Left renal cortex interstitium (tissue), 4 donors: ENCODE measurements around the gene ASB11. TPM values are rescaled to one million over a fixed set of nuclear protein-coding genes. Genes with fewer than 3 reads are reported as not detected.

ENCODE experiments used
- DNase-seq, 4 donors: peaks; one replicate each; pipeline ENCODE4 v3.0.0-alpha.2; 2013; ENCODE audit warnings: low read depth in 4 of 4, low spot score in 2 of 4, missing footprints in 1 of 4
- polyA plus RNA-seq, 4 donors: library from polyadenylated mRNA; unstranded; fragments of 120-200 nt; gene quantifications; one replicate each; pipeline ENCODE4 v1.2.1, GENCODE V29; 2013; ENCODE audit not compliant: insufficient read length in 4 of 4

ASB11 gene, protein sequence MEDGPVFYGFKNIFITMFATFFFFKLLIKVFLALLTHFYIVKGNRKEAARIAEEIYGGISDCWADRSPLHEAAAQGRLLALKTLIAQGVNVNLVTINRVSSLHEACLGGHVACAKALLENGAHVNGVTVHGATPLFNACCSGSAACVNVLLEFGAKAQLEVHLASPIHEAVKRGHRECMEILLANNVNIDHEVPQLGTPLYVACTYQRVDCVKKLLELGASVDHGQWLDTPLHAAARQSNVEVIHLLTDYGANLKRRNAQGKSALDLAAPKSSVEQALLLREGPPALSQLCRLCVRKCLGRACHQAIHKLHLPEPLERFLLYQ
- polyA plus RNA-seq, result under 1 TPM in 1 of 4 donors, not detected in 3; 0.08 TPM

DNA sequence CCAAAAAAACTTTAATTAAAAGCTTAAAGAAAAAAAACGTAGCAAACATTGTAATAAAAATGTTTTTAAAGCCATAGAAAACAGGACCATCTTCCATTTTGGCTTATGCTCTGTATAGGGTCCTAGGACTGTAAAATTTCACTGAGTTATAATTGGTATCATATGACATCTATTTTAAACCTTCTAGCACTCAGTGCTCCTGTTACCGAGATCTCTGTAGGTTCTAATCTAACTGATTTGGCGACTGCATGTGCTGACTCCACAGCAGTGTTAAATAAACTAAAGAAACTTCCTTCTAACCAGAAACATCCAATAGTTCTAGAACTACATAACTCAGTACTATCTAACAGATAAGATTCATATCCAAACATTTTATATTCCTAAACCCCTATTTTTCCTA, at the start of gene ASB11:
Gene ASB11 (minus strand): TSS at position 132 of the 400 bp plus-strand sequence. CDS start 35 bp downstream, at position 97.
- no peak for DNase-seq

DNA sequence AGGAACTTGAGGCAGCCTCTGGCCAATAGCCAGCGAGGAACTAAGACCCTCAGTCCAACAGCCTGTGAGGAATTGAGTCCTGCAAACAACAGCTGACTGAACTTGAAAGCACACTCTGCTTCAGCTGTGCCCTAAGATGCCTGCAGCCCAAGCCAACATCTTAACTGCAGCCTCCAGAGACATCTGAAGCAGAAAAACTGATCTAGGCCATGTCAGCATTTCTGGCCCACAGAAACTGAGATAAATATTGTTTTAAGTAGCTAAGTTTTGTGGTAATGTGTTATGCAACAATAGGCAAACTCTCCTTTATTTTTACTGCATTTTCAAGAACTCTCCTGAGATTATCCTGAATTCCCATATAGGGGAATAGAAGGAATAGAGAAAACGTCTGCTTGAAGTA, 44.3 kb upstream of the ASB11 start:
- DNase-seq, result no peak

DNA sequence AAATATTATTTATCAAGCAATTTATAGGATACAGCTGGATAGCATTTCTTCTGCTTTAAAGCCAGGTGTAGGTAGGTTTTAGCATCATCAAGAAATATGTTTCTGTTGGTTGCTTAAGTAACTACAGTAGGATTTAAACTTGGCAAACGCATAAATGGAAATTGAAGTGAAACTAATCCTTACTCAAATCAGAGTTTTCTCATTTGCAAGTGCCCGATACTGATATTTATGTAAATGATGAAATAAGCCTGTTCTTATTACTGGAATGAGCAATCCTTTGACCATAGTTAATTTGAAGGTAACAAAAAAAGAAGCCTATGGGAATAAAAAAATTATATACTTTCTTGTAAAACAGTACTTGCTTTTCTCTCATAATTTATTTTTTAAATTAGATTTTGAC, 43.1 kb upstream of the ASB11 start:
- no peak for DNase-seq

DNA sequence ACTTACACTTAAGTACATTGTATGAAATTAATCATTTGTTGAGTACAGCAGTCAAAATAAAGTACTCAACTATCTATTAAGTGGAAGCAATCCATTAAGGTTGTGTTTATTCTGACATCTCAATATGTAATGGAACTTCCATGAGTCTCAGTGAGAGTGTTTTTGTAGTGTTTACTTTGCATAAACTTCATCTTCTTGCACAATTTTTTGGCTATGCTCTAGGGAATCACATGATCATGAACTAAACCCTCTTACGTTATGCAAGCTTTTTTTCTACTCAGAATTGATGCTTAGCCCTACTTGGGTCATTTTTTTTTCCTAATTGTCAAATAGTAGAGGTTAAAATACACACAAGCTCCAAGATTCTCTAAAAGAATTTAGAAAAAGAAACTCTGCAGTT, 41.0 kb upstream of the ASB11 start:
- DNase-seq, result no peak

DNA sequence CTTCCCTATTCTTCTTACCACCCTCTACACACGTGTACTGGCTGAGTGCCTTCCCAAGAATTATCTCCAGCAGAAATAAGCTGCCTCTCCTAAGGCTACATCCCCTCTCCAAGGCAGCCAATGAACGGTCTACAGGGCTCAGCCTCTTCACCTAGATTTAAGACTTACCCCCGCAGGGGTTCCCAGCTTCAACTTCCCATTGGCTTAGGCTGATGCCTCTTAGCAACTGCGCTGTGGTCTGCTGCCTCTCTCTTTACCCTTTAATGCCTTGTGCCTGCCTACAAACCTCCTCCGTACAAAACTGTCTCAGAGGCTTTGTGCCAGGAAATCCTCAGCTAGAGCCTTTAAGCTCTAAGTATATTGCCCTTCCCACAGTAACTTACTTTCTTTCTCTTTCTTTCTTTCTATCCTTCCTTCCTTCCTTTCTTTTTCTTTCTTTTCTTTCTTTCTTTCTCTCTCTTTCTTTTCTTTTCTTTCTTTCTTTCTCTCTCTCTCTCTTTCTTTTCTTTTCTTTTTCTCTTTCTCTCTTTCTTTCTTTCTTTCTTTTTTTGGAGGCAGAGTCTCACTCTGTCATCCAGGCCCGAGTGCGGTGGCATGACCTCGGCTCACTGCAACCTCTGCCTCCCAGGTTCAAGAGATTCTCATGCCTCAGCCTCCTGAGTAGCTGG, 35.0 kb upstream of the ASB11 start:
- no peak for DNase-seq

DNA sequence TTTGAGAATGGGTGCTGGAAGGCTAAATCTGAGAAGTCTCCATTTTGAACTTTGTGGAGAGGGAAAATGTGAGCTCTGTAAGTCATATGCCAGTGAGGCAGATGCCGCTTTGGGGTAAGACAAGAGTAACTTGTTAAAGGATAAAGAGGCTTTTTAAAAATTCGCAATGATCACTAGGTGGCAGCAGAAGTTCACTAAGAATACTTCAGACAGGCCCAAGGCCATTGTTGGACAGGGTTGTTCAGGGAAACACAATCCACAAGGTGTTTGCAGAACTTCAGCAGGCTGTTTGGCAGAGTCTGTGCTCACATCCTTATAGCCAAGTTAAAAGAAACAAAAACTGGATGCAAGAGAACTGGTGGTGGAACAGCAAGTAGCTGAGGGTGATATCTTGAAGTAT, 33.6 kb upstream of the ASB11 start:
- peak in 3 of 4 donors; percentile 13 to 45 (median 44) for DNase-seq

DNA sequence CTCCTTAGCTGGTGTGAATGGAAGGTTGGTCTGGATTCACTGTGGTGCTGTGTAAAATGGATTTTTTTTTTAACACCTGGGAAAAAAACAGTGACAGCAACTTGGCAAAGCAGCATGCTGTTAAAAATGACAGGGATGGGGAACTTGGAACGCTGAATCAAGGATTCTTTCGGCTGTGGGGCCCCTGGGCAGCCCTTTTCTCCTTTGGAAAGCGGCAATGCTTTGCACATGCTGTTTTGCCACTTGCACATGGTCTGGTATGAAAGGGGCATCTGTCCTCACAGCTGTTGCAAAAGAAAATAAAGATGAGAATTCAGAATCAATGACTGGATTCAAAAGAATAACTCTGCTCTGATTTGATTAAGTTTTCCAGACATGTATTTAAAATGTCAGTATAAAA, 30.5 kb upstream of the ASB11 start:
- no peak for DNase-seq

DNA sequence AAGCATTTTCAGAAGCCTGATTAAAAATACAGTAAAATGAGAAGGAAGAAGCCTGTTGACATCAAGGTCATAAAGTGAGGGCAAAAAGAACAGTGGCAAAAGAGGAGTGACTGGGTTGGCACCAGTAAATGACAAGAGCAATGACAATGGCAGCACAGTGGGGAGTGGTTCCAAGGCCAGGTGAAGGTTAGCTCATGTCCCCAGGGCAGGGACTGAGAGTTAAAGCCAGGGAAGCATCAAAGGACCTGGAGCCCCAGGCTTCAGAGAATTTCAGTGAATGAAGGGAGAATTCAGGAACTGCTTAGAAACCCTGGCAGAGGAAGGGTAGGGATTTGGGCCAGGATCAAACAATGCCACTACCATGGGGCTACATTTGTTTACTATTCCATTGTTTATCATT, 28.7 kb upstream of the ASB11 start:
- no peak for DNase-seq

DNA sequence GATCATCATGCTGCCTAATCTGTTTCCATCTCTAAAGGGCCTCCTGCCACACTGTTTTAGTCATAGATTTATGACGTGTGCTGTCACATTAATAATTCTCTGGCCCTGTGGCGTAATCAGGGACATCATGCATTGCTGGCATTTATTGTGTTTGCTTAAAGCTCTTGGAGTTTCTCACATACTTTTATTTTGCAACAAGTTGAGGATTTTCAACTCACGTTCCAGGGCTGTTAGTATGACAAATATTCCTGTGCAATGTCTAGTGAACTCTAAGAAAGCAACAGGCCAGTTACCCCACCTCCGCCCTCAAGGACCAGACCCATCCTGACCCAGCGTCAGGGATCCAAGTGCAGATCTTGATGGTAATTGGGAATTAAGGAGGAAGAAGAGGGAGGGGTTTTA, 27.6 kb upstream of the ASB11 start:
- DNase-seq, result no peak

DNA sequence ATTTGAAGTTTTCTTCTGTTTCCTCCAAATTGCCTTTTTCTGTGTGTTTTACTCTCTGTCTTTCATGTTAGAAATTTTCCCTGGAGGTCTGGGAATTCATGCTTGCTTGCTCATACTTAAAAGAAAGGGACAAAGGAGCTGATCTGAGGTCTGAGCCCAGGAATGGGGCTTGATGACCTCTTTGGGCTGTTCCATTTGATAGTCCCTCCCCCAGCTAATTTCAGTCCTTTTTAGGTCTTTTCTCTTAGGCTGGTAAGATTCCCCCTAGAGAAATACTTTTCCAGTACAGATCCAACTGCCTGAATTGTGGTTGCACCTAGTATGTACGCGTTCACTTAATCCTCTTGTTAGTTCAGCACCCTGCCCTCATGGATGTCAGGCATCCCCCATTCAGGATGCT, 25.4 kb upstream of the ASB11 start:
- DNase-seq, result no peak

DNA sequence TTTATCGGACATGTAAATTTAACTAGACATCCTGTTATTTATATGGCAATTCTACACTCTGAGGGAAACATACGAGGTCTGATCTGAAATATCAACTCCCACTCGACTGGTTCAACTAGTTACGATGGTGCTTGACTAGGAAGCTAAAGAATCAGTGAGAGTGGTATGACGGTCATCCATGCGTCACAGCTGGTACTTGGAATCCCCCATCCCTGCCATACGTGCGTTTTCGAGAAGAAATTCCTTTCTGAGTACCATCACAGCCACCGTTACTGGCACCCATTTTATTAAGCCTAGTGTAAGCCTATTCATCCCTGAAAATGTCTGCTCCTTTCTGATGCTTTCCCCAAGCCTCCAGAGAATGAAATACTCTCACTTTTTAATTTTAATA, 20.6 kb upstream of the ASB11 start:
- DNase-seq, result peak in 2 of 4 donors; percentile 21 to 28

DNA sequence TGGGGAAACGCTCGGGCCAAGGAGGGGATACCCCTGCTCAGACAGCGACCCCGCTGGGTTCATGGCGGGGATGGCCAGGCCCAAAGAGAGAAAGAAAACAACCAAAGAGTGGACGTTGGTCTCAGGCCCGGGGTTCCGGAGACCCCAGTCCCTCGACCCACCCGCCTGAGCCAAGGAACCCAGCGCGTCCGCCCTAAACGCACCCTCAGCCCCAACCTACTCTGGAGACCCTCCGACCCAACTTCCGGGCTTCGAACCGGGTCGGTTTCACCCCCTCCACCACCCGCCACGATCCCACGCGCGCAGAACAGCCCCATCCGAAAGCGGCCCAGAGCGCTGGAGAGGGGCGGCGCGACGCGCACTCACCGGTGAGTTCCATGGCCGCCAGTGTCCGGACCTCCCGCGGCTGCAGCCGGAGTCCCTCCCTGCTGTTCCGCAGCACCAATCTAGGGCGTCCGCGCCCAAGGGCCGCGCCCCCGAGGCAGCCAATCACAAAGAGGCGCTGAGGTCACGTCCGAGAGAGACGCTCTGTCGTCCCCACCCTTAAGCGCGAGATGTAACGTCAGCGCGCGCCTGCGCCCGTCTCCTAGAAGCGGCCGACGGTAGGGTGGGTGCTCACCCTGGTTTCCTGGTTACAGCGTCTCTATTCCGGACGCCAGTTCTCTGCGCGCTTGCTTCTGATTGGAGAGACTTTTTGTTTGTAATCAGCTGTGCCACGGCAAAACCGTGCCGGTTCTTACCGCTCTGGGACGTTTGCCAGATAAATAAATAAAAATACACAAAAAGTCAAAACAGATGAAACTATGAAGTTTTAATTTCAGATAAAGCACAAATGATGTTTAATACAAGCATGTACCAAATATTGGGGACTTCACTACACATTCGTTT, 19.9 kb upstream of the ASB11 start, which contains the start of gene PIGA:
Gene PIGA (minus strand): TSS at position 389 of the 888 bp plus-strand sequence. CDS start 3,593 bp downstream, outside the sequence.
- peak; percentile 71 to 91 (median 84) for DNase-seq

DNA sequence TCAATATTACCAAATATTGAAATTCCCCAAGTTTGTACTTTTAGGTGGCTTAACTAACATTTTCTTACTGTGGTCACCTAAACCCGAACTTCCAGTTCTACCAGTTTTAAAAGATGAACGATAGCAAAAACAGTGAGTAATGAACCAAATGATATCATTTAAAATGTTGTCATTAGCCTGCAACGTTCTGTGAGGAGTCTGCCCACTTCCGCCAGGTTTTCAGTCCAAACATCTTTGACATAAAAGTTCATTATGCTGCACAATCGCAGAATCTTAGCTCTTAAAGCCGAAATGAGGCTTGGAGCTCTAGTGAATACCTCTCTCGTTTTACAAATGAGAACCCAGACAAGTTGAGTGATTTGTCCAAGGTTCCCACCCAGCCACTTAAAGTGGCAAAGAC, 19.1 kb upstream of the ASB11 start:
- DNase-seq, result no peak

DNA sequence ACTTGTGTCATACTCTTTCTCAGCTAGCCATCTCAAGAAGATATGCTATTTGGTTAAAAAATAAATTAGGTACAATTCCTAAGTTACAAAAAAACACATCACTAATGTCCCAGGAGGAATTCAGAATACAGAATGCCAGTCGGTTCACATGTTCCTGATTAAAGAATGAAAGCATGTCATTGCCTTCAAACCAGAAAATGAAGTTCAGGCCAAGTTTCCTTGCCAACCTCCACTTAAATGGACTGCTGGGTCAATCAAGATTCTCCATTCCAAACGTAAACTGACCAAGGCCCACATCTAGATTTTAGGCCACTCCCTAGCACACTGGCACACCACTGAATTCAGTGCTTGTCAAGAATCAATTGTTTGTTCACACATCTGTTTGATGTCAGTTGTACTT, 13.4 kb upstream of the ASB11 start:
- DNase-seq, result no peak

DNA sequence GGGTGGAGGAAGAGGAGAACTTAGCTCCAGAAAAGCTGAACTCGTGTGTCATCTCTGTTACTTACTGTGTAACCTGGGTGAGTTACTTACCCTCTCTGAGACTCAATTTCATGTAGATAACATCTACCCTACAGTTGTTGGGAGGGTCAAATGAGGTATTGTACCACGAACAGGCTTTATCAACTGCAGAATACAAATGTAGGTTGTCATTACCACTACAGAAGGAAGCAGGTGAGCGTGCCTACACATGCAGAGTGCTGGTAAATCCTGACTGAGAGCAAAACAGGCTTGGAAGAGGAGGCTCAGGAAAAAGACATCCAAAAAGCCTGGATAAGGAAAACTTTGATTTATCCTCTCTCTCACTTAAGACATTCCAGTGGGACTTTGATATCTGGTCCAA, 12.7 kb upstream of the ASB11 start:
- no peak for DNase-seq

DNA sequence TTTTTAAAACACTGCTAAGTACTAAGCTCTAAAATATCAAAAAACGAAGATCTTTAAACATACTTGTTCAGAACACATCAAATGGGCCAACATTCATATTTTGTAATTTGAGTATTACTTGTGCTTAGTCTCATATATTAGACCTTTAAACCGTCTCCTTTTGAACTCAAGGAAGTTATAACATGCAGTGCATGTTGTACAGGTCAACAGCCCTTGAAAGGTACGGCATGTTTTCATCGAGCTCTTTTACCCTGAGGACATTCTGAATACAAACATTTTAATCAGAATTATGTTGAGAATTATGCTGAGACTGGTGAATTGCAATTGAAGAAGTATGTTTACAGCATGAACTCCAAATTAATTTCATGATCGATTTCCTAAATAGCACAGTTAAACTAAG, 7.0 kb upstream of the ASB11 start:
- DNase-seq, result no peak

DNA sequence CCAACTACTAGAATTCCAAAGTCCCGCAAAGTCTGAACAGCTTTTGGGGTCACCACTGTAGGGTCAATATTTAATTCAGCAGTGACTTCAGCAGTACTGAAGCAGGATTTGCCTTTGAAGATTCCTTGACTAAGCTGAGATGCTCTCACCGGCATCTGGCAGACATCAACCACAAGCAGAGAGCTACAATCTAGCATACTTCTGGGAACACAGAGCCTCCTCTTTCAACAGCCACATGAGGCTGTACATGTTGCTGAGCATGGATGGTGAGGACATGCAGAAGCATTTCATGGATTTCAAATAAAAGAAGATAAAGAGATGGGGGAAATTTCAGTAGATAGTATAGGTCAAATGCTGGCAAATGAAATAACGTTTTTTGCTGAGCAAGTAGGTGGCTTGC, 6.6 kb upstream of the ASB11 start:
- no peak for DNase-seq

DNA sequence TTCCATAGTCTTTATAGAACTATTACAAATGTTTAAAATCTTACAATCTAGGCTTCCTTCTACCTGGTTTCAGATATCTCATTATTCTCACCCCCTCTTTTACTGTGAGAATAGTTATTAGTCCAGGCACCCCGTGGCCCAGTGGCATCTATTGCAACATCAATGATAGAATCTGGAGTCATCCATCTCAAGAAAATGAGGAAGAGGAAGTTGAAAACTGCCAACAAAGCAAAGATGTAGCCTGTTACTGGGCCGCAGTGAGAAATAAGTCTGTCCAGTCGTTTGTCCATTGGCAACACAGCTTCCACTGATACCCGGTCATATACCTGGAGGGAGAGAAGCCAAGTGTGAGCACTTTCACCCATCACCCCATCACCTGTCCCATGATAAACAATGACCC, 6.0 kb upstream of the ASB11 start:
- no peak for DNase-seq

DNA sequence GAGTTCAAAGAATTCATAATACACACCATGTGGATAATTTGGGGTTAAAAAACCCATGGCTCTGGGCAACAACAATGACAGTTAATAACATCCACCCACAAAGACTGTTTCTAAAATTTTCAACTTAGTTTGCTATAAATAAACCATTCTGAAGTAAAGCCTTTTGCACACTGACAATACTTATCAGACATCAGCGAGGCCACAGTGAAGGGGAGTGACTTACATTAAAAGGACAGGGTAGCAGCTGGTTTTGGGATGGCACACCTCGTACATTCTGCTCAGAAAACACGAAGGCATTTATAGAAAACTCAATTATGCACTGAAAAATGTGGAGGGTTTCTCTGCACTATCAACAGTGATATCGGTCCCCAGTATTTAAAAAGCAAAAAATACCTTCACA, 4.9 kb upstream of the ASB11 start:
- no peak for DNase-seq

DNA sequence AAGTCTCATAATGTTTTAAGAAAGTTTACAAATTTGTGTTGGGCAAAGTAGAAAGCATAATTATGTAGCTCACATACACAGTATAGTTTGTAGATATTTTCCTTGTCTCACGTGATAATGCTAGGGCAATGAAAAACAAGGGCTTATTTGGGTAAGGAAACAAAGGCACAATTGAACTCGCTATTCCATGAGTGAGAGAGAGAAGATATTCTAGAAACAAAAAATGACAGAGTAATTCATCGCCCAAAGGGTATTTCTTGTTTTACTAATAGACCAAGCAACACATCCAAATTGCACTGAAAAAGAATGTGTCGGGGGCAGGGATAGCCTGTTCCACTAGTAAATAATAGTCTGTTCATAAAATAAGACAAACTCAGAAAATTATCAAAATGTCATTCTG, 3.6 kb upstream of the ASB11 start:
- DNase-seq, result no peak

DNA sequence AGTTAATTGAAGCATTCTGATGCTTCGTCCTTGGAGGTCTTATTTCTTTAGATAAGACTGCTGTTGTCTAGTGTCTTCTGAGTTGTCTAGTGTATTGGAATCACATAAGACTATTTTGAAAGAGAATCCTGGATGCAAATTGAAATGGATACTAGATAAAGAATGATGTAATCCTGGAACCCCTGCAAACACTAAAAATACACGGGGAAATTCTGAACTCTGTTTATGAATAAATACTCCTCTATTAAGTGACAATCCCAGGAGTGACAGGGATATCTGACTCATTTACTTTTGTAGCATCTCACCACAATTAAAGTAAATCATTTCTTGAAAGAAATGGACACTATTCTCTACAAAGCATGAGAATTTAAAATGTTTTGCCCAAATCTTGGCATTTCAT, 968 bp downstream of the ASB11 start:
- DNase-seq, result no peak
